IPS-18c (cell line): Measurements from ENCODE around the gene PLEKHA7.

ENCODE experiments used
- H3K4me3 ChIP-seq: 2 replicates; pipeline ENCODE4 v1.7.0; 2013; ENCODE audit warnings: low read depth, mild to moderate bottlenecking, low read length, moderate library complexity; ENCODE audit not compliant: insufficient read depth
- H3K9me3 ChIP-seq: one replicate; pipeline ENCODE4 v1.6.1; 2013; ENCODE audit warnings: mild to moderate bottlenecking, low read length, moderate library complexity; ENCODE audit not compliant: control insufficient read depth, insufficient read depth

The PLEKHA7 gene

DNA sequence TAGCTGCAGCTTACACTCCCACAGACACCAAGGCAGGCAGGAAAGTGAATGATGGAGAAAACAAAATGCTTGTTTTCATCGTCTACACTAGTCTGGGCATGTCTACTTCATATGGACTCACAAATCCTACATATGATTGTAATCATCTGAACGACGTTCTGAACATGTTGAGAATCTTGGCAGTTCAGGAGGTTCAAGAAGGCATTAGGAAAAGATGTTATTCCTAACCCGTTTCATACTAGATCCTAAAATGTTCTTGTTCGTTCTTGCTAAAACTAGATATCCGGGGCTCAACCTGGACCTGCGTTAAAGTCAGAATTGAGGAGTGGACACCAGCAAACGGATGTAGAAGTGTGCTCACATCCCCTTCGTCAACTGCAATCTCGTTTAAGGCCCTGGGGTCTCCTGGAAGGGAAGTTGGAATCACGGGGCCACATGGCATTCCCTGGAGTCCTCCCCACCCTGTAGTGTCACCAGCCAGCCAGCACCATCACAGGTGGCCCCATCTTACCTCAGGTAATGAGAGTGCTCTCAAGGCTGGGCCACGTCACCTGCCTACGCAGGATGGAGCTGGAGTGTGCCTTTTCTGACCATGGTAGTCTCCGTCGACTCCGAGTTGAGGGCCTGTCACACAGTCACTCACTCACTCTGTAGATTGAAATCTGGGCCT, 238.5 kb downstream of the PLEKHA7 start:
- H3K4me3 ChIP-seq = no peak overlapping the region
- peaks cover 2% of the 10 kb centered on the region for H3K9me3 ChIP-seq

DNA sequence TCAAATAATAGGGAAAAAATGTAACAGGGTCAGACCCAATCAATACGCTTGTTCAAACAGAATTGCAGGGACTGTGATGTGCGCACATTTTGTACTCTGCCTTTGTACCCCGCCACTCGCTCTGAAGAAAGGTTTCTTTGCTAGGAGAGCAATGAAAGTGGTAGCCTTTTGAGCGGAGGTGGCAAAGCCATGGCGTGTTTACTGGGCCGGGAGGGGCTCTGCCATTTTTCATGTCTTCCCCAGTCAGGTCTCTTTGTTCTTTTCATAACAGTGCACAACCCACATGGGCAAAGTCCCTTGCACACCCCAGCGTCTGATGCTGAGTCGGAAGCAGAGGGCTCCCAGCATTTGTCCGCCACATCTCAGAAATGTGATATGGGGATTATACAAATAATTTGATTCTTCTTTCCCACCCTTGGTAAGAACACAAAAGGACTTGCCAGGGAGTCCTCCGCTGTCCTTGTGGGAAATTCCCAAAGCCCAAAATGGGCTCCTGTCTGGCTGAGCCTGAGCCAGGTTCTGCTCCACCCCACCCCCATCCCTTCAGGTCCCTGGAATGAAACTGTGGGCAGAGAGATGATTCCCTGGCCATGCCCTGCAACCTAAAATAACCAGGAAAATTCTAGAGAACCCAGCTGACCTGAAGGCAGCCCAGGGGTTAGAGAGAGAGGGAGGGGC, 239.1 kb downstream of the PLEKHA7 start:
- peaks cover 2% of the 10 kb centered on the region for H3K9me3 ChIP-seq
- no peak overlapping the region for H3K4me3 ChIP-seq

GRCh38 chr11:16773981-16774935, 240.0 kb downstream of the PLEKHA7 start:
- H3K4me3 ChIP-seq = no peak overlapping the region

GRCh38 chr11:16772141-16772512, 242.1 kb downstream of the PLEKHA7 start:
- Histone ChIP-seq H3K4me3 (no peak overlapping the region), H3K9me3 (no peaks in the 10 kb centered on the region)

More at GRCh38 chr11:16773981-16774935, 240.0 kb downstream of the PLEKHA7 start:
- H3K9me3 ChIP-seq = peaks cover 2% of the 10 kb centered on the region

DNA sequence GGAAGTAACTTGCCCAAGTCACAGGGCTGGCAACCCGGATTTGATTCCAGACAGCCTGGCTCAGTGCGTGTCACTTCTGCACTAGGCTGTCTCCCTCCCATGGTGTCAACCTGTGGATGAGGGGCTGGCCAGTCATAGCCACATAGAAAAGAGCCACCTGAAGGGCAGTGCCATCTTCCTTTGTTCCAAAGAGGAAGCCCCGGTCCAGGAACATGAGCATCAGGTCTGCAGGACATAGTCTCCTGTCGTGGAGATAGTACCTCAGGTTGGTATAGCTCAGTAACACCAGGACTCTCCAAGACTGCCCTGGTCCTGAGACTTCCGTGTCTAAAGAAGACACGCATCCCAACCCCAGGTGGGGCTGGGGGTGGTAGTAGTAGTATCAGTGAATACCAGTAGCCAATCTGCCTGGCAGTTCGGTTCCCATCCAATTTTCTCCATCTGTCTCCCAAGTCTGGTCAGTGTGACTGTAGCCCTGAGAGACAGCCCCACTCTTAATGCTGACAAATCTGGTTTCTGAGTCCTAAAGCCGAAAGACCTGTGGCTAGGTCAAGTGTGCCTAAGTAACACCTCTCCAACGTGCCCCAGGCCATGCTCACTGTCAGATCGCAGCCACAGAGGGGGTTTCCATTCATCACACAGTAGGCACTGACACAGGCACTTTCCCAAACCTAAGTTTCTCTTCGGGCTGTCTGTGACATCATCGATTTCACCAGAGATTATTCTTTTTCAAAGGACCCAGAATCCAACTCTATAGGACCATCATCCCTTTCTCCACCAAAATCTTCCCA, 242.7 kb downstream of the PLEKHA7 start:
- Histone ChIP-seq H3K9me3 (no peaks in the 10 kb centered on the region), H3K4me3 (no peak overlapping the region)

GRCh38 chr11:16770016-16770415, 244.2 kb downstream of the PLEKHA7 start:
- Histone ChIP-seq H3K4me3 (no peak overlapping the region), H3K9me3 (no peaks in the 10 kb centered on the region)

DNA sequence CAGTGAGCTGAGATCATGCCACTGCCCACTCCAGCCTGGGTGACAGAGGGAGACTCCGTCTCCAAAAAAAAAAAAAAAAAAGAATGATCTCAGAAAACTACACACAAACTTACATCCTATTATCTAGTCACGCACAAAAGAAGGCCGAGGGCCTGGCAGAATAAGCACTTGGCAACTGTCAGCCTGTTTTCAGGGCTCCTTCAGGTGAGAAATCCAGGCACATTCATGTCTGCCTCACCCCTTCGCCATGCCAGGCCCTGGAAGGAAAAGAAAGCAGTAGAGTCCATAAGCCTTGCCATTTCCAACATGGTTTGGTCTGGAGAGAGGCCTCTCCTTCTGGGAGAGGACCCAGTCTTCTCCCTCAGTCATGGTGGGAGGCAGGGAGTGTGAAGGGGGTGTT, 244.8 kb downstream of the PLEKHA7 start:
- H3K4me3 ChIP-seq = no peak overlapping the region
- no peaks in the 10 kb centered on the region for H3K9me3 ChIP-seq

DNA sequence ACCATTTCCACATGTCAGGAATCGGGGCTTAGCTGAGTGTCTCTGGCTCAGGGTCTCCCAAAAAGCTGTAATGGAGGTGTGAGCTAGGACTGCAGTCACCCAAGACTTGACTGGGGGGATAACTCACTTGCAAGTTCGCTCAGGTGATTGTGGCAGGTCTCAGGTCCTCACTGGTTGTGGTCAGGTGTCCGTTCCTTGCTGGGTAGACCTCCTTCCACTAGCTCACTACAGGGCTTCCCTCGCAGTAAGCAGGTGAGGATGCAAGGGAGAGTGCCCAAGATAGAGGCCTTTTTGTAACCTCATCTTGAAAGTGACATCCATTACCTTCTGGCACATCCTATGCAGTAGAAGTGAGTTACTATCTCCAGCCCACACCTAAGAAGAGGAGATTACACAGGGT, 246.3 kb downstream of the PLEKHA7 start:
- no peak overlapping the region for H3K4me3 ChIP-seq

GRCh38 chr11:16767137-16767536, 247.1 kb downstream of the PLEKHA7 start:
- Histone ChIP-seq H3K9me3 (no peaks in the 10 kb centered on the region), H3K4me3 (no peak overlapping the region)

More for the DNA sequence above, 246.3 kb downstream of the PLEKHA7 start:
- H3K9me3 ChIP-seq = no peaks in the 10 kb centered on the region

DNA sequence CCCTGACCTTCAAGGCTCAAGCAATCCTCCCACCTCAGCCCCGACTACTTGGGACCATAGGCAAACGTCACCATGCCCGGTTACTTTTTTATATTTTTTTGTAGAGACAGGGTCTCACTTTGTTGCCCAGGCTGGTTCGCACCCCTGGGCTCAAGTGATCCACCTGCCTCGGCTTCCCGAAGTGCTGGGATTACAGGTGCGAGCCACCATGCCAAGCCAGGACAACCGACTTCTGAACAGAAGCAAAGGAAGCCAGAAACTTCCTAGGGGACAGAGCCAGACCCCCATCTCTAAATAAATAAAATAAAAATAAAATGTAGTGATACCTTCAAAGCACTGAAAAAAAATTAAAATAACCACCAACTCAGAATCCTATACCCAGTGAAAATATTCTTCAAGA, 249.3 kb downstream of the PLEKHA7 start:
- no peaks in the 10 kb centered on the region for H3K9me3 ChIP-seq

GRCh38 chr11:16763746-16764145, 250.5 kb downstream of the PLEKHA7 start:
- Histone ChIP-seq H3K9me3 (no peaks in the 10 kb centered on the region), H3K4me3 (no peak overlapping the region)

More for the DNA sequence above, 249.3 kb downstream of the PLEKHA7 start:
- H3K4me3 ChIP-seq = no peak overlapping the region

GRCh38 chr11:16759857-16760508, 254.2 kb downstream of the PLEKHA7 start:
- Histone ChIP-seq H3K4me3 (no peak overlapping the region), H3K9me3 (peaks cover 2% of the 10 kb centered on the region)

GRCh38 chr11:16758382-16759024, 255.7 kb downstream of the PLEKHA7 start:
- H3K4me3 ChIP-seq = no peak overlapping the region
- peaks cover 2% of the 10 kb centered on the region for H3K9me3 ChIP-seq

DNA sequence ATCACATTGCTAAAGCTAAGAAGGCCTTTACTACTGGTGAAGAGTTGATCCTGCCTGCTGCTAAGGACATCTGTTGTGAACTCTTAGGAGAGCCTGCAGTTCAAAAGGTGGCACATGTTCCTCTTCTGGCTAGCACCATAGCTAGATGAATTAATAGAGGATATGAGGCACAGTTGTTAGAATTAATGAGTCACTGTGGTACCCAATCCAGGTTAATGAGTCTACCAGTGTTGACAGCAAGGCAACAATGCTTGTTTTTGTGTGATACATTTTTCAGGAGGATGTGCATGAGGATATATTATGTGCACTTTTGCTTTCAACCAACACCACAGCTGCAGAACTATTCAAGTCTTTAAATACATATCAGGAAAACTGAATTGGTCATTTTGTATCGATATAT, 263.8 kb downstream of the PLEKHA7 start:
- Histone ChIP-seq H3K4me3 (no peak overlapping the region), H3K9me3 (no peaks in the 10 kb centered on the region)

- Histone ChIP-seq H3K9me3 (no peaks in the 10 kb centered on the region), H3K4me3 (no peak overlapping the region)
Measured at GRCh38 chr11:16749666-16750065, 264.5 kb downstream of the PLEKHA7 start.

DNA sequence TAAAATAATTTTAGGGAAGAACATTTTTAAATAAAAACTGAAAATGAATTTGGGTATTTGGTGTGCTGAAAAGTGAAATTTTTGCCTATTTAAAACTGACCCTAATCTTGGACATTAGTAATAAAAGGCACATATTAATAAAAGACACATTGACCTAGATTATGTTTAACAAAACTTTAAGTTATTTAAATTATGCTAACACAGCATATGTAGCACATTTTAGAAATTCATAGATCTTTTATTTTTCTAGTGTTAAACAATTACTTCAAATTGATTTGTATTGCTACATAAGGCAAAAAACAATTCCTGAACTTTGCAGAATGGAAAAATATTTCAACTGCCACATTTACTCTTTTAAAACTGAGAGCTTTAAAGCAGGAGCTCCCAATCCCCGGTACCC, 265.1 kb downstream of the PLEKHA7 start:
- Histone ChIP-seq H3K9me3 (no peaks in the 10 kb centered on the region), H3K4me3 (no peak overlapping the region)
